GM10266 (cell line): Measurements from ENCODE around the gene SVOPL.

Experiments
- DNase-seq: peaks from one replicate; pipeline ENCODE4 v3.0.0; 2012; ENCODE audit errors: extremely low spot score
- TF ChIP-seq, protein P1 (sequence below): IDR thresholded peaks from 2 replicates; pipeline ENCODE4 v1.5.1; 2012; ENCODE audit warnings: mild to moderate bottlenecking, low read depth; ENCODE audit not compliant: control insufficient read depth, insufficient read depth; ENCODE audit errors: missing control alignments

The SVOPL gene

DNA sequence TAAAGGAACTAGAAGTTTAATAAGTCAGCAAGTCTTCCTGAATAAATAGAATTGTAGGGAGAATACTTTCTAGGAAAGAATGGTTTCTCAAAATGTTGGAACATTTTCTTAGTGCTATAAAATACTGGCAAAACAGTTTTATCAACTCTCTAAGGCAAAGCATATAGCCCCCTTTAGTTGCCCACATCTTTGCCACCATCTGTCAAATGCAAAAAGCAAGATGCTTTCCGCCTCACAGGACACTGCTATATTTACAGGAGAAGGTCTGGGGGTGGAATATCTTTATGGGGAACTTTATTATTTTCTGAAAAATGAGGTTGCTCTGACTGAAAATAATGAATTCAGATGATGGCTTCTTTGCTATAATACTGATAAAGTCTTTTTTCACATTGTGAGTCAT, 78.3 kb downstream of the SVOPL start:
- no peak for DNase-seq
- TF ChIP-seq, protein P1, sequence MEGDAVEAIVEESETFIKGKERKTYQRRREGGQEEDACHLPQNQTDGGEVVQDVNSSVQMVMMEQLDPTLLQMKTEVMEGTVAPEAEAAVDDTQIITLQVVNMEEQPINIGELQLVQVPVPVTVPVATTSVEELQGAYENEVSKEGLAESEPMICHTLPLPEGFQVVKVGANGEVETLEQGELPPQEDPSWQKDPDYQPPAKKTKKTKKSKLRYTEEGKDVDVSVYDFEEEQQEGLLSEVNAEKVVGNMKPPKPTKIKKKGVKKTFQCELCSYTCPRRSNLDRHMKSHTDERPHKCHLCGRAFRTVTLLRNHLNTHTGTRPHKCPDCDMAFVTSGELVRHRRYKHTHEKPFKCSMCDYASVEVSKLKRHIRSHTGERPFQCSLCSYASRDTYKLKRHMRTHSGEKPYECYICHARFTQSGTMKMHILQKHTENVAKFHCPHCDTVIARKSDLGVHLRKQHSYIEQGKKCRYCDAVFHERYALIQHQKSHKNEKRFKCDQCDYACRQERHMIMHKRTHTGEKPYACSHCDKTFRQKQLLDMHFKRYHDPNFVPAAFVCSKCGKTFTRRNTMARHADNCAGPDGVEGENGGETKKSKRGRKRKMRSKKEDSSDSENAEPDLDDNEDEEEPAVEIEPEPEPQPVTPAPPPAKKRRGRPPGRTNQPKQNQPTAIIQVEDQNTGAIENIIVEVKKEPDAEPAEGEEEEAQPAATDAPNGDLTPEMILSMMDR, result no peak

DNA sequence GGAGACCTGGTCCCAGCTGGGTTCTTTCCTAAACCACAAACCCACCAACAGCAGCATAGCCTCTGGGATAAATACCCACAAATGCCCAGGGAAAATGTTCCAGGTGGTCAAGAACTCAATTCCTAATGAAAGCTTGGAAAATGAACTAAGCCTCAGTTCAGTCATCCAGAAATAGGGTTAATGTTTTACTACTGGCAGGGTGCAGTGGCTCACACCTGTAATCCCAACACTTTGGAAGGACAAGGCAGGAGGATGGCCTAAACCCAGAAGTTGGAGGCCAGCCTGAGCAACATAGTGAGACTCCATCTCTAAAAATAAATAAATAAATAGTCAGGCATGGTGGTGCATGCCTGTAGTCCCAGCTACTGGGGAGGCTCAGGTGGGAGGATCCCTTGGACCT, 82.2 kb downstream of the SVOPL start:
- no peak for DNase-seq
- TF ChIP-seq, protein P1, result no peak

DNA sequence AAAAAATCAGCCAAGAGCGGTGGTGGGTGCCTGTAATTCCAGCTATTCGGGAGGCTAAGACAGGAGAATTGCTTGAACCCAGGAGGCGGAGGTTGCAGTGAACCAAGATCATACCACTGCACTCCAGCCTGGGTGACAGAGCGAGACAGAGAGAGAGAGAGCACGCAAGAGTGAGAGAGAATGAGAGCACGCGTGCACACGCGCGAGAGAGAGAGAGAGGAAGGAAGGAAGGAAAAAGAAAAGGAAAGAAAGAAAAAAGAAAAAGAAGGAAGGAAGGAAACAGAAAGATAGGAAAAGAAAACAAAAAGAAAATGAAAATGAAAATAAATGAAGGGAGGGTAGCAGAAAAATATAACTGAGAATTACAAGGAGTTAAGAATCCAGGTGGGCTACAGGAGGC, 82.7 kb downstream of the SVOPL start:
- no peak for DNase-seq
- TF ChIP-seq, protein P1, result no peak

DNA sequence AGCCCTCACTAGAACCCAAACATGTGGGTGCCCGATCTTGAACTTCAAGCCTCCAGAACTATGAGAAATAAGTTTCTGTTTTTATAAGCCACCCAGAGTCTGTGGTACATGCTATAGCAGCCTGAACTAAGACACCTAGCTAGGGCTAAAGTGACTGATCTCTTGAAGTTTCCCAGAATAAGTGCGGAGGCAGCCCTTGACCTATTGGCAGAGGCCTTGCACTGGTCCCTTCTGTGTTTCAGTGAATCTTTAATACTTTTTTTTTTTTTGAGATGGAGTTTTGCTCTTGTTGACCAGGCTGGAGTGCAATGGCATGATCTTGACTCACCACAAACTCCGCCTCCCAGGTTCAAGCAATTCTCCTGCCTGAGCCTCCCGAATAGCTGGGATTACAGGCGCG, 85.1 kb downstream of the SVOPL start:
- no peak for DNase-seq
- TF ChIP-seq, protein P1, result no peak

DNA sequence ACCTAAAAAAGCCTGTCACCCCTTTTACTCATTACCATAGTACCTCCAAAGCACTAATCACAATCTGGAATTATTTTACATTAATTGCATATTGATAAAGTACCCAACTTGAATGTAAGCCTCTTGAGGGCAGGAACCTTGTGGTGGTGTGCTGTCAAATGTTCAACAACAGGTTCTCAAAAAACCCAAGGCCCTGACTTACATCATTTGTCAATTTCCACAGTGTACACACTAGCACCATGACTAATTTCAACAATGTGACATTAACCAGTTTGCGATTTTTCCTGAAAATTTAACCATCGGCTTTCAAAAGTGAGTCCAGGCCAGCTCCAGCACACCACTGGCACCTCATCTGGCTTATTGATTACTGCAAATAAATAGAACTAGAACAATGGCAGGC, 87.5 kb downstream of the SVOPL start:
- no peak for DNase-seq
- TF ChIP-seq, protein P1, result no peak

DNA sequence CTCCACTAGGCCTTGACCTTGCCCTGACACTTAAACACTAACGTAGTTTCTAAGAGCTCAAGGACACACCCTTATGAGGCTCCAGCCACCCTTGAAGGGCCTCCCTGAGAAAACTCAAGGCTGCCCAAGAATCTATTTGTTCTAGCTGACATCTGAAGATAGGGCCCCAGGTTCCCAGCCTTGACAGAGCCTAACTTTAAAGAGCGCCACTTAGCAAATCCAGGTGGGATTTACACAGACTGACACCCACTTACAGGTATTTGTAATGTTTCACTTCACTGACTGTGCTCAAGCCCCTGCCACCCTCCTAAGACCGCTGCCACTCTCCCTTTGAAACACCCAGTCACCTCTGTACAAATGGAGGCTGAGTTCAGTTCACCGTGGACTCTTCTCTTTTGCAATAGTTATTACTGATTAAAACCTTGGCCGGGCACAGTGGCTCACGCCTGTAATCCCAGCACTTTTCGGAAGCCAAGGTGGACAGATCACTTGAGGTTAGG, 90.4 kb downstream of the SVOPL start:
- TF ChIP-seq, protein P1, result no peak
- DNase-seq, result no peak

DNA sequence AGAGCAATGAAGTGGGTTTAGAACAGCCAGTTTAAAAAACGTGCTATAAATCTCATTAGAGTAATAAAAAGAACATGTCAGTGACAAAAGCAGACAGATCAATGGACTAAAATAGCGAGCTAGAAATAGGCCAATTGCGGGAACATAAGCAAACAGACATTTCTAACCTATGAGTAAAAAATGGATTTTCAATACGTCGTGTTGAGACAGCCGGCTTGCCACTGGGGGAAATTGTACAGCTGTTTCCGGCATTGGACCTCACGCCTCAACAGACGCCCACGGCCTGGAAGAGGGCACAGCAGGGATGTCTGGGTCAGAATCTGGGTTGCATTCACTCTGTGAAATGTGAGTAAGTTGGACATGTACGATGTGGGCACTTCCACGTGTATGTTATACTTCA, 92.9 kb downstream of the SVOPL start:
- TF ChIP-seq, protein P1, result no peak
- peak; percentile 14 for DNase-seq
